GM18873 (cell line): ENCODE data around the gene KCNN3.
"Not testable (repeated sequence)": the region's sequence is repeated elsewhere in the genome, so short reads cannot be mapped to it uniquely, and the experiment has no call there.

Source experiments
- ATAC-seq: cut with Tn5 transposase; IDR thresholded peaks from one replicate; pipeline ENCODE4 v1.9.1; 2021; ENCODE audit warnings: mild to moderate bottlenecking, moderate library complexity, moderate number of reproducible peaks; ENCODE audit not compliant: unreplicated experiment, low FRiP score

Gene KCNN3

GRCh38 chr1:154682254-154682653 lies 187.8 kb downstream of the KCNN3 start:
- ATAC-seq = no peak

GRCh38 chr1:154677844-154678243 lies 192.2 kb downstream of the KCNN3 start:
- ATAC-seq = not testable (repeated sequence)

- not testable (repeated sequence) for ATAC-seq
These were observed 193.2 kb downstream of the KCNN3 start for GRCh38 chr1:154676847-154677246.

GRCh38 chr1:154674456-154674855 lies 195.6 kb downstream of the KCNN3 start:
- not testable (repeated sequence) for ATAC-seq

- ATAC-seq = not testable (repeated sequence)
These were observed 197.8 kb downstream of the KCNN3 start for GRCh38 chr1:154672245-154672644.

- not testable (repeated sequence) for ATAC-seq
These were observed 198.7 kb downstream of the KCNN3 start for GRCh38 chr1:154671412-154671811.

- not testable (repeated sequence) for ATAC-seq
These were observed 199.5 kb downstream of the KCNN3 start for GRCh38 chr1:154670310-154671270.

GRCh38 chr1:154669464-154670282 lies 200.4 kb downstream of the KCNN3 start:
- ATAC-seq = no peak

- ATAC-seq = no peak
These were observed 203.9 kb downstream of the KCNN3 start for GRCh38 chr1:154666051-154666790.

GRCh38 chr1:154664331-154665002 lies 205.6 kb downstream of the KCNN3 start:
- ATAC-seq = no peak

GRCh38 chr1:154663471-154664060 lies 206.5 kb downstream of the KCNN3 start:
- ATAC-seq = no peak

GRCh38 chr1:154661110-154661509 lies 209.0 kb downstream of the KCNN3 start:
- no peak for ATAC-seq

- no peak for ATAC-seq
These were observed 210.1 kb downstream of the KCNN3 start for GRCh38 chr1:154659823-154660592.

- no peak for ATAC-seq
These were observed 212.5 kb downstream of the KCNN3 start for GRCh38 chr1:154657556-154657955.

- no peak for ATAC-seq
These were observed 217.2 kb downstream of the KCNN3 start for GRCh38 chr1:154652893-154653292.
